HepG2 (cell line): ENCODE measurements around the gene NMUR1.

Experiments
- EP300 ChIP-seq, 3 experiments: sonication (generic) in 1 of 3; formaldehyde crosslinking in 1 of 3; IDR thresholded peaks; 2 replicates each; pipeline versions ENCODE4 v1.5.1 to v1.6.1; 2011 to 2020; ENCODE audit warnings: low read depth in 2 of 3, low read length in 2 of 3, borderline replicate concordance in 1 of 3, improper control_type of control experiment in 1 of 3, mild to moderate bottlenecking in 1 of 3, missing genetic modification reagents in 1 of 3, moderate library complexity in 1 of 3
- FOXP1 ChIP-seq, 2 experiments: fragments of 450-650 bp in 1 of 2; IDR thresholded peaks; 2 replicates each; pipeline ENCODE4 v1.6.1; 2017 to 2018; ENCODE audit warnings: antibody characterized with exemption in 1 of 2
- HMGA1 ChIP-seq: sonication (generic); formaldehyde crosslinking; conservative IDR thresholded peaks from 2 replicates; pipeline ENCODE4 v1.4.0; 2020; ENCODE audit warnings: missing genetic modification reagents
- MXI1 ChIP-seq: IDR thresholded peaks from 3 replicates; pipeline ENCODE4 v1.6.1; 2012; ENCODE audit warnings: low read depth, low read length, inconsistent platforms, borderline replicate concordance
- NKX3-1 ChIP-seq: sonication (generic); formaldehyde crosslinking; IDR thresholded peaks from 2 replicates; pipeline ENCODE4 v1.5.0; 2020; ENCODE audit warnings: missing genetic modification reagents
- SRF ChIP-seq: IDR thresholded peaks from 2 replicates; pipeline ENCODE4 v1.6.1; 2011; ENCODE audit warnings: mild to moderate bottlenecking, low read depth, low read length, moderate library complexity
- YY1 ChIP-seq: IDR thresholded peaks from 2 replicates; pipeline ENCODE4 v1.6.1; 2011; ENCODE audit warnings: low read length, low read depth, moderate library complexity, mild to moderate bottlenecking; ENCODE audit not compliant: insufficient read depth, insufficient replicate concordance
- ZNF670 ChIP-seq: sonication (generic); formaldehyde crosslinking; IDR thresholded peaks from 2 replicates; pipeline ENCODE4 v1.8.0; 2022; ENCODE audit warnings: mild to moderate bottlenecking, missing genetic modification reagents, borderline replicate concordance
- ZNF780A ChIP-seq: sonication (generic); formaldehyde crosslinking; IDR thresholded peaks from 2 replicates; pipeline ENCODE4 v1.8.0; 2022; ENCODE audit warnings: mild to moderate bottlenecking, missing genetic modification reagents, moderate library complexity
- TF ChIP-seq, protein P1 (sequence below): sonication (generic); formaldehyde crosslinking; IDR thresholded peaks from 2 replicates; pipeline ENCODE4 v1.5.0; 2020; ENCODE audit warnings: mild to moderate bottlenecking, missing genetic modification reagents, moderate library complexity
- TF ChIP-seq, protein P2 (sequence below): sonication (generic); formaldehyde crosslinking; IDR thresholded peaks from 2 replicates; pipeline ENCODE4 v1.4.0; 2020; ENCODE audit warnings: missing genetic modification reagents, borderline replicate concordance

DNA sequence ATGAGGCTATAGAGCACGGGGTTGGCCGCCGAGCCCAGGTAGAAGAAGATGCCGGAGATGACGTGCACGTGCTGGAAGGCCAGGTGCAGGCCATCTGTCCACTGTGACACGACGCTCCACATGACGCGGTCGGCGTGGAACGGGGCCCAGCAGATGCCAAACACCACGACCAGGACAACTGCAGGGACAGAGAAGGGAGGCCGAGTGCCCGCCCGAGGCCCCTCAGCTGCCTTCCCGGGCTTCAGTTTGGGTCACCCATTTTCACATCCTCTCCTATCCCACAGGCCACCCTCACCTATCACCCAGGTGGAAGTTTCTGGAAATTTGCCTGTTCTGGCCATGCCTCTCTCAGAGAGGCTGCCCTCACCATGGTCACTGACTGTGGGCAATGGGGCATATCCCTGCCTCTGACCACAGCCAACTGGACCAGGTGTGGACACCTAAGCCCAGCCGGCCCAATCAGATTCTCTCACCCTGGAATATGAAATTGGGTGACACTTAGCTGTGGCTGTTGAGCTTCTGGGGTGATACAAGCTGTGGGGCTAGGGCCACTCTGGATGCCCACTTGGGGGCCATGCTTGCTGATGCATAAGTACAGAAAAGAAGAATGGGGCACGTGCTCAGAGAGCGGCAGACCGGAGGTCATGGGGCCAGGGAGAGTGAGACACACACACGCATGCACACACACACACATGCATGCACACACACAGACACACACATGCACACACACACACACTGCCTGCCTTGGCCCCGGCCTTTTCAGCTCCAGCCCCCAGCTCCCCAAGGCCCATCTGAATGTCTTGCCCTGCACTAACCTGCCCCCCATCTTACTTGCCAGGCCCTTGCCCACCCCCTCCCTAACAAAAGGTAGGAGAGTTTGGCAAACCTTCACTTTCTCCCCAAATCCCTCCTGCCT, 4.7 kb downstream of the NMUR1 start:
- TF ChIP-seq YY1 (no peak), FOXP1 (IDR thresholded peaks at IDR 0.05) (no peak), FOXP1 (CRISPR knock-in tag; IDR thresholded peaks at IDR 0.05) (no peak), ZNF780A (CRISPR knock-in tag) (no peak), NKX3-1 (CRISPR knock-in tag) (no peak), HMGA1 (CRISPR knock-in tag) (no peak), SRF (no peak), EP300 (IDR thresholded peaks at IDR 0.05; ENCODE audit: low read depth in 2 of 2, low read length in 2 of 2) (no peak), EP300 (CRISPR knock-in tag; IDR thresholded peaks at IDR 0.05; ENCODE audit: borderline replicate concordance) (no peak), ZNF670 (CRISPR knock-in tag) (no peak), MXI1 (no peak)
- TF ChIP-seq, protein P1, sequence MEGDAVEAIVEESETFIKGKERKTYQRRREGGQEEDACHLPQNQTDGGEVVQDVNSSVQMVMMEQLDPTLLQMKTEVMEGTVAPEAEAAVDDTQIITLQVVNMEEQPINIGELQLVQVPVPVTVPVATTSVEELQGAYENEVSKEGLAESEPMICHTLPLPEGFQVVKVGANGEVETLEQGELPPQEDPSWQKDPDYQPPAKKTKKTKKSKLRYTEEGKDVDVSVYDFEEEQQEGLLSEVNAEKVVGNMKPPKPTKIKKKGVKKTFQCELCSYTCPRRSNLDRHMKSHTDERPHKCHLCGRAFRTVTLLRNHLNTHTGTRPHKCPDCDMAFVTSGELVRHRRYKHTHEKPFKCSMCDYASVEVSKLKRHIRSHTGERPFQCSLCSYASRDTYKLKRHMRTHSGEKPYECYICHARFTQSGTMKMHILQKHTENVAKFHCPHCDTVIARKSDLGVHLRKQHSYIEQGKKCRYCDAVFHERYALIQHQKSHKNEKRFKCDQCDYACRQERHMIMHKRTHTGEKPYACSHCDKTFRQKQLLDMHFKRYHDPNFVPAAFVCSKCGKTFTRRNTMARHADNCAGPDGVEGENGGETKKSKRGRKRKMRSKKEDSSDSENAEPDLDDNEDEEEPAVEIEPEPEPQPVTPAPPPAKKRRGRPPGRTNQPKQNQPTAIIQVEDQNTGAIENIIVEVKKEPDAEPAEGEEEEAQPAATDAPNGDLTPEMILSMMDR (CRISPR knock-in tag), result no peak
- TF ChIP-seq, protein P2, sequence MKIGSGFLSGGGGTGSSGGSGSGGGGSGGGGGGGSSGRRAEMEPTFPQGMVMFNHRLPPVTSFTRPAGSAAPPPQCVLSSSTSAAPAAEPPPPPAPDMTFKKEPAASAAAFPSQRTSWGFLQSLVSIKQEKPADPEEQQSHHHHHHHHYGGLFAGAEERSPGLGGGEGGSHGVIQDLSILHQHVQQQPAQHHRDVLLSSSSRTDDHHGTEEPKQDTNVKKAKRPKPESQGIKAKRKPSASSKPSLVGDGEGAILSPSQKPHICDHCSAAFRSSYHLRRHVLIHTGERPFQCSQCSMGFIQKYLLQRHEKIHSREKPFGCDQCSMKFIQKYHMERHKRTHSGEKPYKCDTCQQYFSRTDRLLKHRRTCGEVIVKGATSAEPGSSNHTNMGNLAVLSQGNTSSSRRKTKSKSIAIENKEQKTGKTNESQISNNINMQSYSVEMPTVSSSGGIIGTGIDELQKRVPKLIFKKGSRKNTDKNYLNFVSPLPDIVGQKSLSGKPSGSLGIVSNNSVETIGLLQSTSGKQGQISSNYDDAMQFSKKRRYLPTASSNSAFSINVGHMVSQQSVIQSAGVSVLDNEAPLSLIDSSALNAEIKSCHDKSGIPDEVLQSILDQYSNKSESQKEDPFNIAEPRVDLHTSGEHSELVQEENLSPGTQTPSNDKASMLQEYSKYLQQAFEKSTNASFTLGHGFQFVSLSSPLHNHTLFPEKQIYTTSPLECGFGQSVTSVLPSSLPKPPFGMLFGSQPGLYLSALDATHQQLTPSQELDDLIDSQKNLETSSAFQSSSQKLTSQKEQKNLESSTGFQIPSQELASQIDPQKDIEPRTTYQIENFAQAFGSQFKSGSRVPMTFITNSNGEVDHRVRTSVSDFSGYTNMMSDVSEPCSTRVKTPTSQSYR (CRISPR knock-in tag), result no peak
